ENCODE results near the gene TAF6. TPM values are rescaled to one million over a fixed set of nuclear protein-coding genes. Genes with fewer than 3 reads are reported as not detected.
A peak's percentile ranks its signal among the peaks of the same experiment; 100 is the strongest.

The TAF6 gene
- 10 to 100 TPM; 30.8 to 40.0 (median 34.1) TPM for polyA plus RNA-seq (ENCODE audit: insufficient read length in 10 of 10)
- long read RNA-seq, donor 1, partial matches to known transcripts = 0 of 3 reads
- long read RNA-seq, donor 1, other reads (novel, unspliced or antisense) = 0 of 3 reads
- long read RNA-seq, donor 2, transcript TAF6-211 (15 exons, 2,464 nt) = major isoform, 6 of 7 reads
- long read RNA-seq, donor 2, partial matches to known transcripts = 0 of 7 reads
- long read RNA-seq, donor 2, other reads (novel, unspliced or antisense) = 0 of 7 reads
- long read RNA-seq, donor 3 = 0 reads
- long read RNA-seq, donor 4, transcript TAF6-211 (15 exons, 2,464 nt) = major isoform, 5 of 5 reads
- long read RNA-seq, donor 4, partial matches to known transcripts = 0 of 5 reads
- long read RNA-seq, donor 4, other reads (novel, unspliced or antisense) = 0 of 5 reads
- long read RNA-seq, donor 5, transcript TAF6-211 (15 exons, 2,464 nt) = major isoform, 5 of 12 reads
- long read RNA-seq, donor 5, partial matches to known transcripts = 5 of 12 reads
- long read RNA-seq, donor 5, other reads (novel, unspliced or antisense) = 0 of 12 reads
- long read RNA-seq, donor 6, partial matches to known transcripts = 0 of 2 reads
- long read RNA-seq, donor 6, other reads (novel, unspliced or antisense) = 0 of 2 reads
- long read RNA-seq, donor 7, partial matches to known transcripts = 0 of 3 reads
- long read RNA-seq, donor 7, other reads (novel, unspliced or antisense) = 0 of 3 reads
- long read RNA-seq, donor 8, partial matches to known transcripts = 0 of 2 reads
- long read RNA-seq, donor 8, other reads (novel, unspliced or antisense) = 0 of 2 reads
- long read RNA-seq, donor 9, partial matches to known transcripts = 0 of 1 reads
- long read RNA-seq, donor 9, other reads (novel, unspliced or antisense) = 0 of 1 reads

GRCh38 chr7:100119072-100119969 is at the start of gene TAF6, which contains the start of gene CNPY4:
Gene TAF6 (minus strand): TSS chr7:100119358. CDS start chr7:100114209, 5,149 bp downstream.
Gene CNPY4 (plus strand): TSS chr7:100119634. CDS start chr7:100119745, 111 bp downstream.
- DNase-seq = peak; percentile 96 to 99 (median 97)

DNA sequence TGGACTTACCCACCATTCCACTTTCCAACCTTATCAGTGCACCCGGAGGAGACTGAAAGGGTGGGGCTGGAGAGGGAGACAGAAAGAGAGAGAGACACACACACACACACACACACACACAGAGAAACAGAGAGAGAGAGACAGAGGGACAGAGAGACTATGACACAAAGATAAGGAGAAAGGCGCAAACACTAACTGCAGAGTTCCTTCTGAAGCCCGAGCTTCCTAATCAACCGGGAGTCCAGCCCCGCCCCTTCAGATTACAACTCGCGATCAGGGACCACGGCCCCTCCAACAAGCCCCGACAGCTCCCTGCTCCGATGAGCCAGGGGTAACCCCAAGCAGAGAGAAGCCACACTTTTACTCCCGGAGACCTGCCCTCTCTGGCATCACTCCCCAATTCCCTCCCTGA is 48.8 kb upstream of the TAF6 start:
- DNase-seq = no peak

GRCh38 chr7:100166970-100167911 is 48.1 kb upstream of the TAF6 start:
- DNase-seq = peak in 1 of 3 donors; percentile 48

DNA sequence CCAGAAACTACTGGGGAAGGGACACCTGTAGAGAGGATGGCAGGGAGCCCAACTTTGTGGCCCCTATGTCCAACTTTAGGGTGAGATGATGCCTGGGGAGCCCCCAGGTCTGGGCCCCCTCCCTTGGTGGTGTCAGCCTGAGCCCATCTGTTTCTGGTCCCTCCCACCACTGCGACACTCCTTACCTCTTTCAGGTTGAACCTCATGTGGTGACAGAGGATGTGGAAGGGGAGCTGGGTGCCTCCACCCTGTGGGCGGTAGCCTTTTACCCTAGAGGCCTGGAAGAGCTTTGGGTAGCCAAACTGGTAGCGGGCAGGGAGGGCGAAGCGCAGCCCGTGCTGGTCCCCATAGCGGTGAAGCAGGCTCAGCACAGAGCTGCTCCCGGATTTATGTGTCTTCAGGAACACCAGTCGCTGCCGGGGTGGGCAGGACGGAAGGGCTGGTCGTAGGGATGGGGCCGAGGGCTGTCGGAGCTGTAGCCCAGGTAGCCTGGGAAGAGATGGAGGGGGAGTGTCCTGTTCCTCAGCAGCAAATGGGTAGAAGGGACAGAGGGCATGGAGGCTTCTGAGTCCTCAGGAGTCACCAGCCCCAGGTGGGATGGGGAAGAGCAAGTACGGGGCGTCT is 47.3 kb upstream of the TAF6 start:
- no peak for DNase-seq

- no peak for DNase-seq
Observed at GRCh38 chr7:100163871-100164270, 44.7 kb upstream of the TAF6 start.

GRCh38 chr7:100163006-100163531 is 43.9 kb upstream of the TAF6 start:
- no peak for DNase-seq

- DNase-seq = no peak
Observed at GRCh38 chr7:100160067-100160466, 40.9 kb upstream of the TAF6 start.

DNA sequence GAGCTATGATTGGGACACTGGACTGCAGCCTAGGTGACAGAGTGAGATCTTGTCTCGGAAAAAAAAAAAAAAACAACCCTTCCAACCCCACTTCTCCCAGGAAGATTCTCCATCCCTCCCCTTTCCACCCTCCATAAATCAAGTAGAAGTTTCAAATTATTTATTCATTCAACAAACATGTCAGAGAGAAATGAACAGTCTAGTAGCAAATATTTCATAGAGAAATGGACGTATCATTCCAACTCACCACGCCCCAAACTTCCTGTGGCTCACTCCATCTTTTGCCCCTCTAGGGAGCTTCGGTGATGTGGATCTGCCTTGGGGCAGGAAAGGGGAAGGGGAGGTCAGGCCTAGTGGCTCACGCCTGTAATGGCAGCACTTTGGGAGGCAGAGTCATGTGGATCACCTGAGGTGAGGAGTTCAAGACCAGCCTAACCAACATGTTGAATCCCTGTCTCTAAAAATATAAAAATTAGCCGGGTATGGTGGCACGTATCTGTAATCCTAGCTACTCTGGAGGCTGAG is 40.0 kb upstream of the TAF6 start:
- no peak for DNase-seq

- peak; percentile 82 to 96 (median 92) for DNase-seq
Observed at GRCh38 chr7:100158229-100159098, 39.3 kb upstream of the TAF6 start, which contains the start of gene TRAPPC14. Gene TRAPPC14 (minus strand): TSS chr7:100158723. CDS start chr7:100158499, 224 bp downstream.

GRCh38 chr7:100157334-100158228 is 38.4 kb upstream of the TAF6 start:
- DNase-seq = no peak

GRCh38 chr7:100157069-100157333 is 37.8 kb upstream of the TAF6 start:
- DNase-seq = no peak

DNA sequence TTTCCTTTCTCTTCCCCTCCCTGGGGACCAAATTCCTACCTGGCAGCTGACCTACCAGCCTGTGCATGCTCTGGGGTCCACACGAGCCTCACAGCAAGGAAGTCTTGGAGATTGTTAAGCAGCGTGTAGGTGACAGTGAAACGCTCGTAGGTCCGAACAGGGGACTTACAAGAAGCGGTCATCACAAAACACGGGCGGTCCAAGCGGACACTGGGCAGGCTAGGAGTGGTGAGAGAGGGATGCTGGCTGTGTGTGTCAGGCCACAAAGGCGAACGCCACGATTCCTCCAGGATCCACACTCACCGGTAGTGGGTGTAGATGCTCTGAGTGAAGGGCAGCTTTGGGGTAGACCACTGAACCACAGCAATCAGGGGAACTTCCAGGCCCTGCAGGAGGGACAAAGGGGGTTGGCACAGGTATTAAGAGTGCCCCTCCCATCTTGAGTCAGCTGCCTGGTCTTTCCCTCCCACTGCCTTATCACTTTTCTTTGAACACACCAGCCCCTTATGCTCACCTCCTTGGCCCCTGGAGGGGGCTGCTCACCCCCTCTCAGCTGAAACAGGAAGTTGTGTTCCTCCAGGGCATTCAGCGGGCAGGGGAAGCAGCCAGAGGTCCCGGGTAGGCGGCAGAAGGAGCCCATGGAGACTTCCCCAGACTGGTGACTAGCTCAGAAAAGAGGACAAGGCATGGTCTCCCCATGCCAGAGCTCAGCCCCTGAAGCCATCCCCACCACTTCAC is 37.3 kb upstream of the TAF6 start:
- no peak for DNase-seq

GRCh38 chr7:100155553-100156317 is 36.6 kb upstream of the TAF6 start:
- DNase-seq = no peak

DNA sequence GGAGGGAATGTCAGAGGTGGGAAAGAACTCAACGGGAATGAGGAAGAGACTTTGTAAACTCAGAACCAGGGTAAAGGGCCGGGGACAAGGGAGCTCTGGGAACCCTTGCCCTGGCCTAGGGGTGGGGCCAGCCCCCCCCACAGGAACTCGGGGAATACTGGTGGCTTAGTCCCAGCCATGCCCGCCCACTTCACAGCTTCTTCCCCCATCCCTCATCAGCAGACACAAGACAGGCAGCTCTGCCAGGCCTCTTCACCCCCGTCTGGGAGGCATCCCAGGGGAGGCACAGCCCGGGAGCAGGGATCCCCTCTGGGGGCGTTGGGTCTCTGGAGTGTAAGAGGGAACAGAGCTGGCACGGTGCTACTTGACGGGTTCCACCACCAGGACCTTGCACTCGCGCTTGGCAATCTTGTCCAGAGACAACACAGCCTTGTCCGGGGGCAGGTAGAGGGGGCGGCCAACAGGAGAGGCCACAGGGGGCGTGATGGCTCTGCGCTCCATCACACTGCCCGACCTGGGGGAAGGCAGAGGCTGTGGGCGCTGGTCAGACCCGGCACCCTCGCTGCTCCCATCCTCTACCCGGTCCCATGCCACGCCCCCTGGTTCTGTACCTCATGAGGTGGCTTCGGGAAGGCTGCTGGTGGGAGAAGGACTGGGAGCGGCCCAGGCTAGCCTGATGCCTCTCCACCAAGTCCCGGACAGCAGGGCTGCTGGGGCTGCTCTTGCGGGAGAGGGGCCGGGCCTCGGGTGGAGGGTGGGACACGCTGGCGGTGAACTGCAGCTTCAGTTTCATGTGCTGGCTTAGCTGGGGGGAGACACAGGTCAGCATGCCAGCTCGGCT is 35.7 kb upstream of the TAF6 start:
- DNase-seq = no peak
